ENCODE measurements around the gene RBM28. TPM values are rescaled to one million over a fixed set of nuclear protein-coding genes. Genes with fewer than 3 reads are reported as not detected.

Gene RBM28
- total RNA-seq, 1 experiment from 2014 or later: 70.0 TPM

GRCh38 chr7:128344431-128344774 lies 695 bp upstream of the RBM28 start:
- H2AK5ac ChIP-seq (ENCODE audit: insufficient read length, low read length): no peak overlapping the region
- H3K9me3 ChIP-seq (ENCODE audit: control insufficient read depth, low read depth, low read length): no peaks in the 10 kb centered on the region
- H2BK12ac ChIP-seq (ENCODE audit: insufficient read length, low read depth, low read length): no peak overlapping the region
- H4K91ac ChIP-seq (ENCODE audit: insufficient read length, low read depth, low read length): no peak overlapping the region
- no peak overlapping the region; a peak in 1 of 5 replicates for H3K4me3 Mint-ChIP-seq
- no peak overlapping the region for H3K4ac ChIP-seq (ENCODE audit: low read depth, low read length)
- peaks cover 11 to 16% of the 10 kb centered on the region in 2 experiments for H3K4me1 Mint-ChIP-seq
- TF ChIP-seq CTCF (conservative IDR thresholded peaks at IDR 0.05): no peak
- H4K8ac ChIP-seq (replicated peaks; ENCODE audit: insufficient read length, low read depth, low read length): no peak overlapping the region
- no peak overlapping the region for H3K18ac ChIP-seq (ENCODE audit: insufficient read length, low read depth, low read length)
- no peak overlapping the region for H2BK5ac ChIP-seq (ENCODE audit: insufficient read length, low read length)
- H3K27me3 Mint-ChIP-seq (ENCODE audit: low read depth): peaks cover 39% of the 10 kb centered on the region
- peaks cover 8% of the 10 kb centered on the region for H3K23me2 ChIP-seq (ENCODE audit: insufficient read length, low read depth, low read length, poor library complexity, severe bottlenecking)
- no peak overlapping the region for H3K27ac ChIP-seq (ENCODE audit: insufficient read length, low read depth, low read length)
- peaks cover 3 to 4% (median 3%) of the 10 kb centered on the region in 3 experiments; a peak in 4 of 7 replicates for H3K36me3 Mint-ChIP-seq (ENCODE audit: insufficient read depth in 1 of 3, low read depth in 3 of 3)
- H2BK20ac ChIP-seq (ENCODE audit: low read depth, low read length, poor library complexity, severe bottlenecking): no peak overlapping the region
- H3K4me1 ChIP-seq (ENCODE audit: insufficient read depth, low read length): no peaks in the 10 kb centered on the region
- no peak overlapping the region for H2BK15ac ChIP-seq (ENCODE audit: low read depth, low read length)
- H4K5ac ChIP-seq (ENCODE audit: insufficient read length, low read depth, low read length): no peak overlapping the region
- no peaks in the 10 kb centered on the region for H3K9me3 Mint-ChIP-seq
- H3K23ac ChIP-seq (ENCODE audit: insufficient read length, low read depth, low read length): no peak overlapping the region
- no peak overlapping the region for H2AFZ ChIP-seq (ENCODE audit: low read length)
- H3K14ac ChIP-seq (ENCODE audit: insufficient read depth, low read length): no peak overlapping the region
- H2BK120ac ChIP-seq (ENCODE audit: low read depth, low read length, poor library complexity, severe bottlenecking): no peak overlapping the region
- H3K79me2 ChIP-seq (ENCODE audit: insufficient read depth, low read length): peaks cover 12% of the 10 kb centered on the region; the same call in 1 of the 2 replicates
- H3K79me1 ChIP-seq (ENCODE audit: insufficient read depth, low read depth, low read length, poor library complexity, severe bottlenecking): peaks cover 4% of the 10 kb centered on the region
- DNase-seq: no peak
- no peak overlapping the region for H3K56ac ChIP-seq (ENCODE audit: insufficient read length, low read depth, low read length)
- peak overlapping the region; percentile 73 for H3K4me2 ChIP-seq (ENCODE audit: insufficient read depth, insufficient read length, low read length)
- WGBS (ENCODE audit: extremely low coverage, insufficient read length, low lambda C conversion rate): no CpG with 5 or more reads among the region's 5 CpGs
- H3K27me3 ChIP-seq (ENCODE audit: insufficient read depth, low read length): peaks cover 5% of the 10 kb centered on the region; the same call in 1 of the 2 replicates
- H4K20me1 ChIP-seq (ENCODE audit: control insufficient read depth, insufficient read depth, insufficient read length): no peaks in the 10 kb centered on the region
- H3K27ac Mint-ChIP-seq: no peak overlapping the region
- H3T11ph ChIP-seq (ENCODE audit: low read length): no peak overlapping the region
- H3K9ac ChIP-seq (ENCODE audit: extremely low read depth, insufficient read length, low read length): no peak overlapping the region
